Mesothelial cell of epicardium (in vitro differentiated cells): ENCODE results near the gene CTNND1. TPM values are rescaled to one million over a fixed set of nuclear protein-coding genes. Genes with fewer than 3 reads are reported as not detected.

Source experiments
- DNase-seq, 2 experiments: peaks; one replicate each; pipeline ENCODE4 v3.0.0; 2021; ENCODE audit warnings: low spot score in 2 of 2; ENCODE audit not compliant: unreplicated experiment in 2 of 2
- H3K27ac Mint-ChIP-seq: 2 replicates; pipeline ENCODE4 v1.8.0; 2021; ENCODE audit warnings: mixed read lengths
- H3K27me3 Mint-ChIP-seq: 2 replicates; pipeline ENCODE4 v1.8.0; 2021; ENCODE audit warnings: low read depth, mixed read lengths
- H3K36me3 Mint-ChIP-seq: 2 replicates; pipeline ENCODE4 v1.8.0; 2021; ENCODE audit warnings: mixed read lengths
- H3K4me1 Mint-ChIP-seq: 2 replicates; pipeline ENCODE4 v1.8.0; 2021; ENCODE audit warnings: mixed read lengths
- H3K4me3 Mint-ChIP-seq: 2 replicates; pipeline ENCODE4 v1.8.0; 2021; ENCODE audit warnings: mild to moderate bottlenecking, moderate library complexity, mixed read lengths
- H3K9me3 Mint-ChIP-seq: 2 replicates; pipeline ENCODE4 v1.8.0; 2021; ENCODE audit warnings: mixed read lengths
- total RNA-seq: library from RNA; stranded (reverse); gene quantifications from 3 replicates; pipeline ENCODE4 v1.2.1, GENCODE V29; 2021
- TF ChIP-seq, protein P1 (sequence below): fragments of 200-600 bp; sonication (generic); IDR thresholded peaks from one replicate; pipeline ENCODE4 v1.5.0; 2021; ENCODE audit warnings: antibody characterized with exemption; ENCODE audit not compliant: unreplicated experiment

CTNND1 gene
- total RNA-seq, 1 donor from 2014 or later, result 250 TPM

- no peaks in the 10 kb centered on the region for H3K27me3 Mint-ChIP-seq
Observed at GRCh38 chr11:57773026-57773598, 11.5 kb downstream of the CTNND1 start.

GRCh38 chr11:57775491-57775890 is 13.9 kb downstream of the CTNND1 start:
- H3K4me1 Mint-ChIP-seq, result peaks cover 78% of the 10 kb centered on the region
- peak overlapping the region; percentile 99 for H3K27ac Mint-ChIP-seq
- H3K9me3 Mint-ChIP-seq, result peaks cover 3% of the 10 kb centered on the region
- no peak overlapping the region for H3K4me3 Mint-ChIP-seq
- H3K27me3 Mint-ChIP-seq, result no peaks in the 10 kb centered on the region
- no peak for DNase-seq
- TF ChIP-seq, protein P1, sequence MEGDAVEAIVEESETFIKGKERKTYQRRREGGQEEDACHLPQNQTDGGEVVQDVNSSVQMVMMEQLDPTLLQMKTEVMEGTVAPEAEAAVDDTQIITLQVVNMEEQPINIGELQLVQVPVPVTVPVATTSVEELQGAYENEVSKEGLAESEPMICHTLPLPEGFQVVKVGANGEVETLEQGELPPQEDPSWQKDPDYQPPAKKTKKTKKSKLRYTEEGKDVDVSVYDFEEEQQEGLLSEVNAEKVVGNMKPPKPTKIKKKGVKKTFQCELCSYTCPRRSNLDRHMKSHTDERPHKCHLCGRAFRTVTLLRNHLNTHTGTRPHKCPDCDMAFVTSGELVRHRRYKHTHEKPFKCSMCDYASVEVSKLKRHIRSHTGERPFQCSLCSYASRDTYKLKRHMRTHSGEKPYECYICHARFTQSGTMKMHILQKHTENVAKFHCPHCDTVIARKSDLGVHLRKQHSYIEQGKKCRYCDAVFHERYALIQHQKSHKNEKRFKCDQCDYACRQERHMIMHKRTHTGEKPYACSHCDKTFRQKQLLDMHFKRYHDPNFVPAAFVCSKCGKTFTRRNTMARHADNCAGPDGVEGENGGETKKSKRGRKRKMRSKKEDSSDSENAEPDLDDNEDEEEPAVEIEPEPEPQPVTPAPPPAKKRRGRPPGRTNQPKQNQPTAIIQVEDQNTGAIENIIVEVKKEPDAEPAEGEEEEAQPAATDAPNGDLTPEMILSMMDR, result no peak
- peaks cover 3% of the 10 kb centered on the region for H3K36me3 Mint-ChIP-seq

More at GRCh38 chr11:57773026-57773598, 11.5 kb downstream of the CTNND1 start:
- TF ChIP-seq, protein P1, result no peak
- no peak for DNase-seq
- Mint-ChIP-seq H3K4me1 (peaks cover 61% of the 10 kb centered on the region), H3K27ac (peak overlapping the region; percentile 70), H3K4me3 (no peak overlapping the region), H3K9me3 (peaks cover 8% of the 10 kb centered on the region), H3K36me3 (peaks cover 10% of the 10 kb centered on the region)

DNA sequence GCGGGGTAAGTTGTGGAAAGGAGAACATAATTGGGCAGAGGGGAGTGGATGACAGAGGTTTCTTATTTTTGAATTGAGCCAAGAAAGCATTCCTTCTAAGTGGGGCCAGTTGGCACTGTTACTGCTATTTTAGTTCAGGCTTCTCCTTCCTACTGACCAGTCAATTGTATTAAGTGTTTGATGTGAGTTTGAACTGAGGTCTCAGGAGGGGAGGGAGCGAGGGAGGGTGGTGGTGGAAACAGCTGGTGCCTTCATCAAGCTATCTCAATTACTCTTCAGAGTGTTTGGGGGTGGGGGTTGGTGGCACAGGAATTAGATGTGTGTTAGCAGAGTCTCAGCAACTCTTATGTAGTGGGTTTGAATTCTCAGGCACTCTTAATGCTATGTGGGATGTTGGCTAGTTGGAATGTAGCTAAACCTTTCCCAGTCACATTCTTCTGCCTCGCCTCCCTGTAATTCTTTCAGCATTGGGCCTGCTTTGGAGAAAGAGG is 14.5 kb downstream of the CTNND1 start:
- H3K27ac Mint-ChIP-seq, result peak overlapping the region; percentile 99
- no peak overlapping the region for H3K4me3 Mint-ChIP-seq
- TF ChIP-seq, protein P1, result no peak
- no peak for DNase-seq
- H3K27me3 Mint-ChIP-seq, result no peaks in the 10 kb centered on the region
- H3K4me1 Mint-ChIP-seq, result peaks cover 83% of the 10 kb centered on the region
- peaks cover 3% of the 10 kb centered on the region for H3K36me3 Mint-ChIP-seq
- H3K9me3 Mint-ChIP-seq, result peaks cover 2% of the 10 kb centered on the region

GRCh38 chr11:57776577-57777210 is 15.1 kb downstream of the CTNND1 start:
- Mint-ChIP-seq H3K36me3 (no peaks in the 10 kb centered on the region), H3K4me3 (no peak overlapping the region), H3K4me1 (peaks cover 85% of the 10 kb centered on the region), H3K9me3 (no peaks in the 10 kb centered on the region), H3K27ac (peak overlapping the region; percentile 99), H3K27me3 (no peaks in the 10 kb centered on the region)
- TF ChIP-seq, protein P1, result no peak
- DNase-seq, result no peak

- TF ChIP-seq, protein P1, result no peak
- H3K27me3 Mint-ChIP-seq, result no peaks in the 10 kb centered on the region
- peak overlapping the region; percentile 47 for H3K4me3 Mint-ChIP-seq
- H3K4me1 Mint-ChIP-seq, result peaks cover 88% of the 10 kb centered on the region
- no peaks in the 10 kb centered on the region for H3K9me3 Mint-ChIP-seq
- H3K27ac Mint-ChIP-seq, result peak overlapping the region; percentile 99
- no peak for DNase-seq
- H3K36me3 Mint-ChIP-seq, result no peaks in the 10 kb centered on the region
Observed at GRCh38 chr11:57777969-57778317, 16.3 kb downstream of the CTNND1 start.
